ENCODE data around the gene SGTA. TPM values are rescaled to one million over a fixed set of nuclear protein-coding genes. Genes with fewer than 3 reads are reported as not detected.
"Not testable (repeated sequence)": the region's sequence is repeated elsewhere in the genome, so short reads cannot be mapped to it uniquely, and the experiment has no call there.

Gene SGTA
- 97.4 and 103 TPM in 2 replicates for total RNA-seq (2014; rRNA removed; shearing (Covaris generic))

GRCh38 chr19:2782936-2783780, at the start of gene SGTA:
TSS of gene SGTA (minus strand) at chr19:2783273. CDS start at chr19:2769068, 14,205 bp downstream.
- peaks cover 1% of the 10 kb centered on the region; the same call in 1 of the 2 replicates for H3K36me3 ChIP-seq (replicated peaks; ENCODE audit: control insufficient read depth, insufficient read depth, low read length)
- no peaks in the 10 kb centered on the region for H3K27me3 ChIP-seq (ENCODE audit: control insufficient read depth, insufficient read depth, low read length)
- DNase-seq = peak; percentile 100
- H3K4me3 ChIP-seq (ENCODE audit: insufficient read depth, low read depth, low read length) = peak within 1 kb of the TSS; percentile 99

GRCh38 chr19:2827840-2828489, 44.9 kb upstream of the SGTA start:
- Histone ChIP-seq H3K27me3 (ENCODE audit: control insufficient read depth, insufficient read depth, low read length) (no peaks in the 10 kb centered on the region), H3K4me3 (ENCODE audit: insufficient read depth, low read depth, low read length) (no peak overlapping the region), H3K36me3 (replicated peaks; ENCODE audit: control insufficient read depth, insufficient read depth, low read length) (peaks cover 9% of the 10 kb centered on the region)
- no peak for DNase-seq

GRCh38 chr19:2827022-2827421, 43.9 kb upstream of the SGTA start:
- no peak for DNase-seq
- no peaks in the 10 kb centered on the region for H3K27me3 ChIP-seq (ENCODE audit: control insufficient read depth, insufficient read depth, low read length)

GRCh38 chr19:2824129-2824528, 41.1 kb upstream of the SGTA start:
- no peak overlapping the region for H3K4me3 ChIP-seq (ENCODE audit: insufficient read depth, low read depth, low read length)
- H3K27me3 ChIP-seq (ENCODE audit: control insufficient read depth, insufficient read depth, low read length) = no peaks in the 10 kb centered on the region
- H3K36me3 ChIP-seq (replicated peaks; ENCODE audit: control insufficient read depth, insufficient read depth, low read length) = peaks cover 3% of the 10 kb centered on the region
- peak; percentile 11 for DNase-seq

More at GRCh38 chr19:2827022-2827421, 43.9 kb upstream of the SGTA start:
- H3K4me3 ChIP-seq (ENCODE audit: insufficient read depth, low read depth, low read length) = no peak overlapping the region
- H3K36me3 ChIP-seq (replicated peaks; ENCODE audit: control insufficient read depth, insufficient read depth, low read length) = peaks cover 3% of the 10 kb centered on the region

- no peak overlapping the region for H3K4me3 ChIP-seq (ENCODE audit: insufficient read depth, low read depth, low read length)
- H3K36me3 ChIP-seq (replicated peaks; ENCODE audit: control insufficient read depth, insufficient read depth, low read length) = peaks cover 3% of the 10 kb centered on the region
- DNase-seq = peak; percentile 5
- H3K27me3 ChIP-seq (ENCODE audit: control insufficient read depth, insufficient read depth, low read length) = no peaks in the 10 kb centered on the region
Observed at GRCh38 chr19:2823646-2824045, 40.6 kb upstream of the SGTA start.

GRCh38 chr19:2822846-2823245, 39.8 kb upstream of the SGTA start:
- H3K36me3 ChIP-seq (replicated peaks; ENCODE audit: control insufficient read depth, insufficient read depth, low read length) = no peaks in the 10 kb centered on the region; the same call in 1 of the 2 replicates

GRCh38 chr19:2820112-2820702, 37.1 kb upstream of the SGTA start:
- Histone ChIP-seq H3K27me3 (ENCODE audit: control insufficient read depth, insufficient read depth, low read length) (no peaks in the 10 kb centered on the region), H3K36me3 (replicated peaks; ENCODE audit: control insufficient read depth, insufficient read depth, low read length) (no peaks in the 10 kb centered on the region), H3K4me3 (ENCODE audit: insufficient read depth, low read depth, low read length) (peak overlapping the region; percentile 72)
- no peak for DNase-seq

More at GRCh38 chr19:2822846-2823245, 39.8 kb upstream of the SGTA start:
- Histone ChIP-seq H3K27me3 (ENCODE audit: control insufficient read depth, insufficient read depth, low read length) (no peaks in the 10 kb centered on the region), H3K4me3 (ENCODE audit: insufficient read depth, low read depth, low read length) (no peak overlapping the region)
- peak; percentile 8 for DNase-seq

GRCh38 chr19:2819540-2820111, 36.6 kb upstream of the SGTA start, which contains the start of gene ZNF554:
TSS of gene ZNF554 (plus strand) at chr19:2819868. CDS start at chr19:2820072, 204 bp downstream.
- peak; percentile 99 for DNase-seq
- H3K36me3 ChIP-seq (replicated peaks; ENCODE audit: control insufficient read depth, insufficient read depth, low read length) = no peaks in the 10 kb centered on the region
- peak within 1 kb of the TSS; percentile 72 for H3K4me3 ChIP-seq (ENCODE audit: insufficient read depth, low read depth, low read length)
- no peaks in the 10 kb centered on the region for H3K27me3 ChIP-seq (ENCODE audit: control insufficient read depth, insufficient read depth, low read length)

- H3K36me3 ChIP-seq (replicated peaks; ENCODE audit: control insufficient read depth, insufficient read depth, low read length); H3K4me3 ChIP-seq (ENCODE audit: insufficient read depth, low read depth, low read length): not testable (repeated sequence)
- DNase-seq = peak; percentile 61
Observed at GRCh38 chr19:2817237-2817829, 34.3 kb upstream of the SGTA start.

GRCh38 chr19:2816641-2817040, 33.6 kb upstream of the SGTA start:
- Histone ChIP-seq H3K4me3 (ENCODE audit: insufficient read depth, low read depth, low read length) (no peak overlapping the region), H3K36me3 (replicated peaks; ENCODE audit: control insufficient read depth, insufficient read depth, low read length) (peaks cover 4% of the 10 kb centered on the region)
- peak; percentile 64 for DNase-seq

More at GRCh38 chr19:2817237-2817829, 34.3 kb upstream of the SGTA start:
- not testable (repeated sequence) for H3K27me3 ChIP-seq (ENCODE audit: control insufficient read depth, insufficient read depth, low read length)

GRCh38 chr19:2815923-2816322, 32.9 kb upstream of the SGTA start:
- Histone ChIP-seq H3K4me3 (ENCODE audit: insufficient read depth, low read depth, low read length) (no peak overlapping the region), H3K36me3 (replicated peaks; ENCODE audit: control insufficient read depth, insufficient read depth, low read length) (peaks cover 5% of the 10 kb centered on the region), H3K27me3 (ENCODE audit: control insufficient read depth, insufficient read depth, low read length) (no peaks in the 10 kb centered on the region)
- DNase-seq = peak; percentile 66

More at GRCh38 chr19:2816641-2817040, 33.6 kb upstream of the SGTA start:
- no peaks in the 10 kb centered on the region for H3K27me3 ChIP-seq (ENCODE audit: control insufficient read depth, insufficient read depth, low read length)

GRCh38 chr19:2815191-2815614, 32.1 kb upstream of the SGTA start:
- DNase-seq = peak; percentile 74

GRCh38 chr19:2814426-2814825, 31.4 kb upstream of the SGTA start:
- Histone ChIP-seq H3K27me3 (ENCODE audit: control insufficient read depth, insufficient read depth, low read length) (no peaks in the 10 kb centered on the region), H3K4me3 (ENCODE audit: insufficient read depth, low read depth, low read length) (no peak overlapping the region), H3K36me3 (replicated peaks; ENCODE audit: control insufficient read depth, insufficient read depth, low read length) (peaks cover 10% of the 10 kb centered on the region)
- DNase-seq = no peak

More at GRCh38 chr19:2815191-2815614, 32.1 kb upstream of the SGTA start:
- no peak overlapping the region for H3K4me3 ChIP-seq (ENCODE audit: insufficient read depth, low read depth, low read length)
- peaks cover 6% of the 10 kb centered on the region for H3K36me3 ChIP-seq (replicated peaks; ENCODE audit: control insufficient read depth, insufficient read depth, low read length)
- H3K27me3 ChIP-seq (ENCODE audit: control insufficient read depth, insufficient read depth, low read length) = no peaks in the 10 kb centered on the region

Measured in H7 (cell line).